Mammary microvascular endothelial cell (primary cell): ENCODE data around the gene RNU2-63P. TPM values are rescaled to one million over a fixed set of nuclear protein-coding genes. Genes with fewer than 3 reads are reported as not detected.

Source experiments
- total RNA-seq: library from RNA; depleted of rRNA; stranded (reverse); fragments of >200 nt; gene quantifications from 2 replicates; pipeline ENCODE4 v1.2.3, GENCODE V29; 2015

Gene RNU2-63P
- under 0.01 TPM in 1 of 2 replicates, not detected in the other for total RNA-seq

GRCh38 chr2:88016086-88016959 is at the start of gene RNU2-63P:
RNU2-63P (minus strand) TSS chr2:88016547.

GRCh38 chr2:88055371-88056128 is 39.2 kb upstream of the RNU2-63P start, which contains the start of gene KRCC1:
KRCC1 (minus strand) TSS chr2:88055783; CDS start chr2:88028563, 27,220 bp downstream.

Other genes with a start within 250 kb of the RNU2-63P start
- gene RGPD2, start 190.8 kb downstream of the RNU2-63P start, total RNA-seq: 0.47 and 0.49 TPM in 2 replicates
- 11.4 and 14.3 TPM in 2 replicates for gene KRCC1, start 39.2 kb upstream of the RNU2-63P start, total RNA-seq
- not detected in 2 replicates for gene SMYD1, start 51.3 kb upstream of the RNU2-63P start, total RNA-seq
- not detected in 2 replicates for gene FABP1, start 111.5 kb upstream of the RNU2-63P start, total RNA-seq
- not detected in 2 replicates for gene THNSL2, start 153.8 kb upstream of the RNU2-63P start, total RNA-seq